SK-N-SH treated with all-trans-retinoic acid at 6 μM for 48 hours (cell line): ENCODE data around the gene VAPA.

Experiments used
- ATAC-seq: fragments of 200-7000 bp; cut with Tn5 transposase; 3 replicates; pipeline ENCODE4 v1.9.1; 2020; ENCODE audit warnings: mild to moderate bottlenecking, moderate library complexity
- ARNTL ChIP-seq: fragments of 450-650 bp; formaldehyde crosslinking; IDR thresholded peaks from 2 replicates; pipeline ENCODE4 v1.5.0; 2020; ENCODE audit warnings: low read depth, mild to moderate bottlenecking, moderate library complexity, borderline replicate concordance
- BACH2 ChIP-seq: fragments of 250-450 bp; sonication (Bioruptor Pico); IDR thresholded peaks from 2 replicates; pipeline ENCODE4 v1.9.0; 2021; ENCODE audit warnings: mild to moderate bottlenecking, borderline replicate concordance
- CSDC2 ChIP-seq: fragments of 250-450 bp; sonication (Bioruptor Pico); IDR thresholded peaks from 2 replicates; pipeline ENCODE4 v1.5.0; 2020; ENCODE audit warnings: mild to moderate bottlenecking, moderate library complexity
- ESRRG ChIP-seq: fragments of 250-450 bp; sonication (Bioruptor Pico); IDR thresholded peaks from 2 replicates; pipeline ENCODE4 v1.6.1; 2021; ENCODE audit warnings: mild to moderate bottlenecking
- GLIS3 ChIP-seq: fragments of 250-450 bp; sonication (Bioruptor Pico); IDR thresholded peaks from 2 replicates; pipeline ENCODE4 v1.5.0; 2020; ENCODE audit warnings: mild to moderate bottlenecking, moderate library complexity
- ISL1 ChIP-seq: fragments of 250-450 bp; sonication (Bioruptor Pico); IDR thresholded peaks from 2 replicates; pipeline ENCODE4 v2.1.2; 2022; ENCODE audit warnings: mild to moderate bottlenecking, moderate library complexity
- OSR1 ChIP-seq: fragments of 250-450 bp; sonication (Bioruptor Pico); IDR thresholded peaks from 2 replicates; pipeline ENCODE4 v1.8.0; 2022; ENCODE audit warnings: moderate library complexity, mild to moderate bottlenecking, inconsistent platforms
- RARB ChIP-seq: fragments of 250-450 bp; sonication (Bioruptor Pico); IDR thresholded peaks from 2 replicates; pipeline ENCODE4 v1.8.0; 2021; ENCODE audit warnings: mild to moderate bottlenecking, moderate library complexity
- SNAI2 ChIP-seq: fragments of 250-450 bp; sonication (Bioruptor Pico); IDR thresholded peaks from 2 replicates; pipeline ENCODE4 v1.5.0; 2020; ENCODE audit warnings: mild to moderate bottlenecking, moderate library complexity
- TCF4 ChIP-seq: fragments of 250-450 bp; sonication (Bioruptor Pico); IDR thresholded peaks from 2 replicates; pipeline ENCODE4 v1.8.0; 2021; ENCODE audit warnings: mild to moderate bottlenecking, moderate library complexity, borderline replicate concordance
- ZC3H10 ChIP-seq: fragments of 250-450 bp; sonication (Bioruptor Pico); IDR thresholded peaks from 2 replicates; pipeline ENCODE4 v1.5.1; 2021; ENCODE audit warnings: mild to moderate bottlenecking, moderate library complexity
- ZFP3 ChIP-seq: fragments of 250-450 bp; sonication (Bioruptor Pico); IDR thresholded peaks from 2 replicates; pipeline ENCODE4 v1.5.0; 2020; ENCODE audit warnings: mild to moderate bottlenecking, moderate library complexity
- ZNF565 ChIP-seq: fragments of 450-650 bp; formaldehyde crosslinking; conservative IDR thresholded peaks from 2 replicates; pipeline ENCODE4 v1.5.0; 2020; ENCODE audit warnings: low read depth, mild to moderate bottlenecking, moderate library complexity
- ZNF70 ChIP-seq: fragments of 450-650 bp; formaldehyde crosslinking; IDR thresholded peaks from 2 replicates; pipeline ENCODE4 v1.5.0; 2020; ENCODE audit warnings: mild to moderate bottlenecking, moderate library complexity
- ZNF8 ChIP-seq: fragments of 450-650 bp; formaldehyde crosslinking; IDR thresholded peaks from 2 replicates; pipeline ENCODE4 v1.5.0; 2020; ENCODE audit warnings: mild to moderate bottlenecking, moderate library complexity
- TF ChIP-seq, protein P1 (sequence below): fragments of 250-450 bp; sonication (Bioruptor Pico); IDR thresholded peaks from 2 replicates; pipeline ENCODE4 v1.5.1; 2021; ENCODE audit warnings: mild to moderate bottlenecking, moderate library complexity
- TF ChIP-seq, protein P2 (sequence below): fragments of 250-450 bp; sonication (Bioruptor Pico); IDR thresholded peaks from 2 replicates; pipeline ENCODE4 v1.8.0; 2021; ENCODE audit warnings: low read depth, mild to moderate bottlenecking, moderate library complexity, borderline replicate concordance
- TF ChIP-seq, protein P3 (sequence below): fragments of 250-450 bp; sonication (Bioruptor Pico); IDR thresholded peaks from 2 replicates; pipeline ENCODE4 v1.5.0; 2020; ENCODE audit warnings: mild to moderate bottlenecking, moderate library complexity
- TF ChIP-seq, protein P4 (sequence below): fragments of 250-450 bp; sonication (Bioruptor Pico); IDR thresholded peaks from 2 replicates; pipeline ENCODE4 v1.8.0; 2020; ENCODE audit warnings: mild to moderate bottlenecking, moderate library complexity, borderline replicate concordance
- TF ChIP-seq, protein P5 (sequence below): fragments of 250-450 bp; sonication (Bioruptor Pico); IDR thresholded peaks from 2 replicates; pipeline ENCODE4 v1.5.1; 2020; ENCODE audit warnings: low read depth, mild to moderate bottlenecking, moderate library complexity

The VAPA gene

DNA sequence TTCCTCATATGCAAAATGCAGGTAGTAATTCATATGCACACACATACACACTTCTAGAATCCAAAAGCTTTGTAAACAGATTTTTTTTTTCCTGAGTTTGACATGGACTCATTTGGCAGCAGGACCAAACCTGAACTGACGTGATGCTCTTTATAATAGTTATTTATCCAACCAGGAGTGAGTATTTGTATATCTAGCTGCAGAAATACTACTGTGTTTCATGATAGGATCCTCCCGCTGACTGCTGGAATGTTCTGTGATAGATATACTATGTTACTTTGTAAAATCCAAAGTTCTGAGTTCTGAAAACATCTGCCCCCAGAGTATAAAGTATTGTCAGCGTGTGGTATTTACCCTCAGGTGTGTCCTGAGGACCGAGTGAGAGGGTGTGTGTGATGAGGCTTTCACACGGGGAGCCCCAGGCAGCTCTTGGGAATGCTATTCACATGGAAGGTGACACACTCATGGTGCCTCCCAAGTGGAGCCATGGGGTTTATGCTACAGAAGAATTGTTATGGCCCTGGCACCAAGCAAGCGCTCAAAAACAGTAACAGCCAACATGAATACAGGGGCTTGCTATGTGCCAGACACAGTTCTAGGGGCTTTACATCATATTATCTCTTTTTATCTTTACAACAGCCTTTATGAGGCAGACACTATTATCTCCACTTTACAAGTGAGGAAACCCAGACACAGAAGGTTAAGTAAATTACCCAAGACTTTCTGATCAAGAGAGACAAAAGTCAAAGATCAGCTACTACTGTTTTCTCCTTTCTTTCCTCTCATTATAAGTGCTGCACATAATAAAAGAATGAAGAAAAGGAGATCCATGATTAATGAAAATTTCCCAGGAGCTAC, 44.7 kb upstream of the VAPA start:
- TF ChIP-seq, protein P1, sequence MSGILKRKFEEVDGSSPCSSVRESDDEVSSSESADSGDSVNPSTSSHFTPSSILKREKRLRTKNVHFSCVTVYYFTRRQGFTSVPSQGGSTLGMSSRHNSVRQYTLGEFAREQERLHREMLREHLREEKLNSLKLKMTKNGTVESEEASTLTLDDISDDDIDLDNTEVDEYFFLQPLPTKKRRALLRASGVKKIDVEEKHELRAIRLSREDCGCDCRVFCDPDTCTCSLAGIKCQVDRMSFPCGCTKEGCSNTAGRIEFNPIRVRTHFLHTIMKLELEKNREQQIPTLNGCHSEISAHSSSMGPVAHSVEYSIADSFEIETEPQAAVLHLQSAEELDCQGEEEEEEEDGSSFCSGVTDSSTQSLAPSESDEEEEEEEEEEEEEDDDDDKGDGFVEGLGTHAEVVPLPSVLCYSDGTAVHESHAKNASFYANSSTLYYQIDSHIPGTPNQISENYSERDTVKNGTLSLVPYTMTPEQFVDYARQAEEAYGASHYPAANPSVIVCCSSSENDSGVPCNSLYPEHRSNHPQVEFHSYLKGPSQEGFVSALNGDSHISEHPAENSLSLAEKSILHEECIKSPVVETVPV, result no peak
- TF ChIP-seq, protein P2, sequence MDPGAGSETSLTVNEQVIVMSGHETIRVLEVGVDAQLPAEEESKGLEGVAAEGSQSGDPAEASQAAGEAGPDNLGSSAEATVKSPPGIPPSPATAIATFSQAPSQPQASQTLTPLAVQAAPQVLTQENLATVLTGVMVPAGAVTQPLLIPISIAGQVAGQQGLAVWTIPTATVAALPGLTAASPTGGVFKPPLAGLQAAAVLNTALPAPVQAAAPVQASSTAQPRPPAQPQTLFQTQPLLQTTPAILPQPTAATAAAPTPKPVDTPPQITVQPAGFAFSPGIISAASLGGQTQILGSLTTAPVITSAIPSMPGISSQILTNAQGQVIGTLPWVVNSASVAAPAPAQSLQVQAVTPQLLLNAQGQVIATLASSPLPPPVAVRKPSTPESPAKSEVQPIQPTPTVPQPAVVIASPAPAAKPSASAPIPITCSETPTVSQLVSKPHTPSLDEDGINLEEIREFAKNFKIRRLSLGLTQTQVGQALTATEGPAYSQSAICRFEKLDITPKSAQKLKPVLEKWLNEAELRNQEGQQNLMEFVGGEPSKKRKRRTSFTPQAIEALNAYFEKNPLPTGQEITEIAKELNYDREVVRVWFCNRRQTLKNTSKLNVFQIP (CRISPR knock-in tag), result no peak
- TF ChIP-seq ISL1 (CRISPR knock-in tag) (peak; percentile 62), OSR1 (CRISPR knock-in tag) (no peak), TCF4 (CRISPR knock-in tag) (peak; percentile 51; the same call in 1 of the 2 replicates)
- peak; percentile 24 for ATAC-seq

GRCh38 chr18:9869715-9870430, 43.9 kb upstream of the VAPA start:
- no peak for TF ChIP-seq ISL1 (CRISPR knock-in tag)
- no peak for TF ChIP-seq SNAI2 (CRISPR knock-in tag)
- TF ChIP-seq, protein P3, sequence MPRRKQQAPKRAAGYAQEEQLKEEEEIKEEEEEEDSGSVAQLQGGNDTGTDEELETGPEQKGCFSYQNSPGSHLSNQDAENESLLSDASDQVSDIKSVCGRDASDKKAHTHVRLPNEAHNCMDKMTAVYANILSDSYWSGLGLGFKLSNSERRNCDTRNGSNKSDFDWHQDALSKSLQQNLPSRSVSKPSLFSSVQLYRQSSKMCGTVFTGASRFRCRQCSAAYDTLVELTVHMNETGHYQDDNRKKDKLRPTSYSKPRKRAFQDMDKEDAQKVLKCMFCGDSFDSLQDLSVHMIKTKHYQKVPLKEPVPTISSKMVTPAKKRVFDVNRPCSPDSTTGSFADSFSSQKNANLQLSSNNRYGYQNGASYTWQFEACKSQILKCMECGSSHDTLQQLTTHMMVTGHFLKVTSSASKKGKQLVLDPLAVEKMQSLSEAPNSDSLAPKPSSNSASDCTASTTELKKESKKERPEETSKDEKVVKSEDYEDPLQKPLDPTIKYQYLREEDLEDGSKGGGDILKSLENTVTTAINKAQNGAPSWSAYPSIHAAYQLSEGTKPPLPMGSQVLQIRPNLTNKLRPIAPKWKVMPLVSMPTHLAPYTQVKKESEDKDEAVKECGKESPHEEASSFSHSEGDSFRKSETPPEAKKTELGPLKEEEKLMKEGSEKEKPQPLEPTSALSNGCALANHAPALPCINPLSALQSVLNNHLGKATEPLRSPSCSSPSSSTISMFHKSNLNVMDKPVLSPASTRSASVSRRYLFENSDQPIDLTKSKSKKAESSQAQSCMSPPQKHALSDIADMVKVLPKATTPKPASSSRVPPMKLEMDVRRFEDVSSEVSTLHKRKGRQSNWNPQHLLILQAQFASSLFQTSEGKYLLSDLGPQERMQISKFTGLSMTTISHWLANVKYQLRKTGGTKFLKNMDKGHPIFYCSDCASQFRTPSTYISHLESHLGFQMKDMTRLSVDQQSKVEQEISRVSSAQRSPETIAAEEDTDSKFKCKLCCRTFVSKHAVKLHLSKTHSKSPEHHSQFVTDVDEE, result no peak
- TF ChIP-seq, protein P2 (CRISPR knock-in tag), result no peak
- TF ChIP-seq, protein P4, sequence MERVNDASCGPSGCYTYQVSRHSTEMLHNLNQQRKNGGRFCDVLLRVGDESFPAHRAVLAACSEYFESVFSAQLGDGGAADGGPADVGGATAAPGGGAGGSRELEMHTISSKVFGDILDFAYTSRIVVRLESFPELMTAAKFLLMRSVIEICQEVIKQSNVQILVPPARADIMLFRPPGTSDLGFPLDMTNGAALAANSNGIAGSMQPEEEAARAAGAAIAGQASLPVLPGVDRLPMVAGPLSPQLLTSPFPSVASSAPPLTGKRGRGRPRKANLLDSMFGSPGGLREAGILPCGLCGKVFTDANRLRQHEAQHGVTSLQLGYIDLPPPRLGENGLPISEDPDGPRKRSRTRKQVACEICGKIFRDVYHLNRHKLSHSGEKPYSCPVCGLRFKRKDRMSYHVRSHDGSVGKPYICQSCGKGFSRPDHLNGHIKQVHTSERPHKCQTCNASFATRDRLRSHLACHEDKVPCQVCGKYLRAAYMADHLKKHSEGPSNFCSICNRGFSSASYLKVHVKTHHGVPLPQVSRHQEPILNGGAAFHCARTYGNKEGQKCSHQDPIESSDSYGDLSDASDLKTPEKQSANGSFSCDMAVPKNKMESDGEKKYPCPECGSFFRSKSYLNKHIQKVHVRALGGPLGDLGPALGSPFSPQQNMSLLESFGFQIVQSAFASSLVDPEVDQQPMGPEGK (CRISPR knock-in tag), result no peak
- TF ChIP-seq CSDC2 (CRISPR knock-in tag), result no peak
- TF ChIP-seq ARNTL, result no peak
- TF ChIP-seq ZFP3 (CRISPR knock-in tag), result no peak
- TF ChIP-seq, protein P1, result no peak
- TF ChIP-seq ZNF565 (CRISPR knock-in tag), result no peak
- TF ChIP-seq ZC3H10, result no peak
- TF ChIP-seq GLIS3 (CRISPR knock-in tag), result no peak
- TF ChIP-seq TCF4 (CRISPR knock-in tag), result no peak
- peak; percentile 77 for ATAC-seq

GRCh38 chr18:9870431-9871008, 43.3 kb upstream of the VAPA start:
- ATAC-seq, result peak; percentile 28; the same call in 2 of the 3 replicates
- TF ChIP-seq TCF4 (CRISPR knock-in tag), result no peak
- TF ChIP-seq OSR1 (CRISPR knock-in tag), result no peak
- no peak for TF ChIP-seq ZNF8
- TF ChIP-seq, protein P1, result no peak
- no peak for TF ChIP-seq SNAI2 (CRISPR knock-in tag)
- no peak for TF ChIP-seq ZC3H10
- TF ChIP-seq ISL1 (CRISPR knock-in tag), result no peak
- no peak for TF ChIP-seq BACH2 (CRISPR knock-in tag)
- no peak for TF ChIP-seq RARB
- TF ChIP-seq ZNF70 (CRISPR knock-in tag), result no peak
- TF ChIP-seq, protein P5, sequence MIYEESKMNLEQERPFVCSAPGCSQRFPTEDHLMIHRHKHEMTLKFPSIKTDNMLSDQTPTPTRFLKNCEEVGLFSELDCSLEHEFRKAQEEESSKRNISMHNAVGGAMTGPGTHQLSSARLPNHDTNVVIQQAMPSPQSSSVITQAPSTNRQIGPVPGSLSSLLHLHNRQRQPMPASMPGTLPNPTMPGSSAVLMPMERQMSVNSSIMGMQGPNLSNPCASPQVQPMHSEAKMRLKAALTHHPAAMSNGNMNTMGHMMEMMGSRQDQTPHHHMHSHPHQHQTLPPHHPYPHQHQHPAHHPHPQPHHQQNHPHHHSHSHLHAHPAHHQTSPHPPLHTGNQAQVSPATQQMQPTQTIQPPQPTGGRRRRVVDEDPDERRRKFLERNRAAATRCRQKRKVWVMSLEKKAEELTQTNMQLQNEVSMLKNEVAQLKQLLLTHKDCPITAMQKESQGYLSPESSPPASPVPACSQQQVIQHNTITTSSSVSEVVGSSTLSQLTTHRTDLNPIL (CRISPR knock-in tag), result no peak
- TF ChIP-seq ZNF565 (CRISPR knock-in tag), result no peak
- no peak for TF ChIP-seq ESRRG (CRISPR knock-in tag)
